Measurements from ENCODE around the gene ARHGAP32.

ARHGAP32 gene

GRCh38 chr11:129093283-129093682, 98.8 kb downstream of the ARHGAP32 start:
- no peak overlapping the region for H3K4me3 ChIP-seq (ENCODE audit: low read length)
- H3K9me3 ChIP-seq (ENCODE audit: control insufficient read depth, low read length), result no peaks in the 10 kb centered on the region
- H3K9ac ChIP-seq (ENCODE audit: low read length), result no peak overlapping the region
- peaks cover 5% of the 10 kb centered on the region for H3K4me1 ChIP-seq (ENCODE audit: control insufficient read depth, insufficient read depth, low read length)
- H3K36me3 ChIP-seq (ENCODE audit: control insufficient read depth, insufficient read depth, low read length), result no peaks in the 10 kb centered on the region
- no peaks in the 10 kb centered on the region for H3K27me3 ChIP-seq (ENCODE audit: control insufficient read depth, insufficient read depth, low read length)

GRCh38 chr11:129090056-129090455, 102.1 kb downstream of the ARHGAP32 start:
- Histone ChIP-seq H3K27me3 (ENCODE audit: control insufficient read depth, insufficient read depth, low read length) (no peaks in the 10 kb centered on the region), H3K9me3 (ENCODE audit: control insufficient read depth, low read length) (no peaks in the 10 kb centered on the region), H3K9ac (ENCODE audit: low read length) (no peak overlapping the region), H3K4me3 (ENCODE audit: low read length) (no peak overlapping the region), H3K4me1 (ENCODE audit: control insufficient read depth, insufficient read depth, low read length) (peaks cover 5% of the 10 kb centered on the region), H3K36me3 (ENCODE audit: control insufficient read depth, insufficient read depth, low read length) (no peaks in the 10 kb centered on the region)

- no peak overlapping the region for H3K9ac ChIP-seq (ENCODE audit: low read length)
- peaks cover 5% of the 10 kb centered on the region for H3K4me1 ChIP-seq (ENCODE audit: control insufficient read depth, insufficient read depth, low read length)
- no peaks in the 10 kb centered on the region for H3K27me3 ChIP-seq (ENCODE audit: control insufficient read depth, insufficient read depth, low read length)
- no peaks in the 10 kb centered on the region for H3K36me3 ChIP-seq (ENCODE audit: control insufficient read depth, insufficient read depth, low read length)
- no peak overlapping the region for H3K4me3 ChIP-seq (ENCODE audit: low read length)
- H3K9me3 ChIP-seq (ENCODE audit: control insufficient read depth, low read length), result no peaks in the 10 kb centered on the region
Observed at GRCh38 chr11:129089279-129089678, 102.8 kb downstream of the ARHGAP32 start.

- Histone ChIP-seq H3K27me3 (ENCODE audit: control insufficient read depth, insufficient read depth, low read length) (no peaks in the 10 kb centered on the region), H3K36me3 (ENCODE audit: control insufficient read depth, insufficient read depth, low read length) (no peaks in the 10 kb centered on the region), H3K4me1 (ENCODE audit: control insufficient read depth, insufficient read depth, low read length) (peaks cover 5% of the 10 kb centered on the region), H3K4me3 (ENCODE audit: low read length) (no peak overlapping the region), H3K9ac (ENCODE audit: low read length) (no peak overlapping the region), H3K9me3 (ENCODE audit: control insufficient read depth, low read length) (no peaks in the 10 kb centered on the region)
Observed at GRCh38 chr11:129086976-129087375, 105.1 kb downstream of the ARHGAP32 start.

- no peak overlapping the region for H3K4me3 ChIP-seq (ENCODE audit: low read length)
- no peaks in the 10 kb centered on the region for H3K27me3 ChIP-seq (ENCODE audit: control insufficient read depth, insufficient read depth, low read length)
- H3K9me3 ChIP-seq (ENCODE audit: control insufficient read depth, low read length), result no peaks in the 10 kb centered on the region
- no peaks in the 10 kb centered on the region for H3K4me1 ChIP-seq (ENCODE audit: control insufficient read depth, insufficient read depth, low read length)
- no peak overlapping the region for H3K9ac ChIP-seq (ENCODE audit: low read length)
- no peaks in the 10 kb centered on the region for H3K36me3 ChIP-seq (ENCODE audit: control insufficient read depth, insufficient read depth, low read length)
Observed at GRCh38 chr11:129077191-129077590, 114.9 kb downstream of the ARHGAP32 start.

GRCh38 chr11:129075757-129076156, 116.4 kb downstream of the ARHGAP32 start:
- Histone ChIP-seq H3K27me3 (ENCODE audit: control insufficient read depth, insufficient read depth, low read length) (no peaks in the 10 kb centered on the region), H3K9ac (ENCODE audit: low read length) (no peak overlapping the region), H3K36me3 (ENCODE audit: control insufficient read depth, insufficient read depth, low read length) (no peaks in the 10 kb centered on the region), H3K4me1 (ENCODE audit: control insufficient read depth, insufficient read depth, low read length) (no peaks in the 10 kb centered on the region), H3K4me3 (ENCODE audit: low read length) (no peak overlapping the region), H3K9me3 (ENCODE audit: control insufficient read depth, low read length) (no peaks in the 10 kb centered on the region)

GRCh38 chr11:129067454-129067853, 124.7 kb downstream of the ARHGAP32 start:
- Histone ChIP-seq H3K27me3 (ENCODE audit: control insufficient read depth, insufficient read depth, low read length) (no peaks in the 10 kb centered on the region), H3K36me3 (ENCODE audit: control insufficient read depth, insufficient read depth, low read length) (no peaks in the 10 kb centered on the region), H3K9ac (ENCODE audit: low read length) (no peak overlapping the region), H3K9me3 (ENCODE audit: control insufficient read depth, low read length) (no peaks in the 10 kb centered on the region), H3K4me1 (ENCODE audit: control insufficient read depth, insufficient read depth, low read length) (no peaks in the 10 kb centered on the region), H3K4me3 (ENCODE audit: low read length) (no peak overlapping the region)

GRCh38 chr11:129066229-129066628, 125.9 kb downstream of the ARHGAP32 start:
- Histone ChIP-seq H3K9me3 (ENCODE audit: control insufficient read depth, low read length) (no peaks in the 10 kb centered on the region), H3K4me3 (ENCODE audit: low read length) (no peak overlapping the region), H3K36me3 (ENCODE audit: control insufficient read depth, insufficient read depth, low read length) (no peaks in the 10 kb centered on the region), H3K27me3 (ENCODE audit: control insufficient read depth, insufficient read depth, low read length) (no peaks in the 10 kb centered on the region), H3K4me1 (ENCODE audit: control insufficient read depth, insufficient read depth, low read length) (no peaks in the 10 kb centered on the region), H3K9ac (ENCODE audit: low read length) (no peak overlapping the region)

- no peak overlapping the region for H3K9ac ChIP-seq (ENCODE audit: low read length)
- no peaks in the 10 kb centered on the region for H3K36me3 ChIP-seq (ENCODE audit: control insufficient read depth, insufficient read depth, low read length)
- H3K4me3 ChIP-seq (ENCODE audit: low read length), result no peak overlapping the region
- H3K27me3 ChIP-seq (ENCODE audit: control insufficient read depth, insufficient read depth, low read length), result no peaks in the 10 kb centered on the region
- no peaks in the 10 kb centered on the region for H3K4me1 ChIP-seq (ENCODE audit: control insufficient read depth, insufficient read depth, low read length)
- no peaks in the 10 kb centered on the region for H3K9me3 ChIP-seq (ENCODE audit: control insufficient read depth, low read length)
Observed at GRCh38 chr11:129063118-129063517, 129.0 kb downstream of the ARHGAP32 start.

- H3K27me3 ChIP-seq (ENCODE audit: control insufficient read depth, insufficient read depth, low read length), result no peaks in the 10 kb centered on the region
- H3K9ac ChIP-seq (ENCODE audit: low read length), result no peak overlapping the region
- H3K9me3 ChIP-seq (ENCODE audit: control insufficient read depth, low read length), result no peaks in the 10 kb centered on the region
- H3K4me1 ChIP-seq (ENCODE audit: control insufficient read depth, insufficient read depth, low read length), result no peaks in the 10 kb centered on the region
- no peaks in the 10 kb centered on the region for H3K36me3 ChIP-seq (ENCODE audit: control insufficient read depth, insufficient read depth, low read length)
- no peak overlapping the region for H3K4me3 ChIP-seq (ENCODE audit: low read length)
Observed at GRCh38 chr11:129061492-129062230, 130.5 kb downstream of the ARHGAP32 start.

- Histone ChIP-seq H3K9ac (ENCODE audit: low read length) (no peak overlapping the region), H3K36me3 (ENCODE audit: control insufficient read depth, insufficient read depth, low read length) (no peaks in the 10 kb centered on the region), H3K9me3 (ENCODE audit: control insufficient read depth, low read length) (no peaks in the 10 kb centered on the region), H3K4me1 (ENCODE audit: control insufficient read depth, insufficient read depth, low read length) (no peaks in the 10 kb centered on the region), H3K27me3 (ENCODE audit: control insufficient read depth, insufficient read depth, low read length) (no peaks in the 10 kb centered on the region), H3K4me3 (ENCODE audit: low read length) (no peak overlapping the region)
Observed at GRCh38 chr11:129056916-129057315, 135.2 kb downstream of the ARHGAP32 start.

GRCh38 chr11:129055196-129055595, 136.9 kb downstream of the ARHGAP32 start:
- H3K4me3 ChIP-seq (ENCODE audit: low read length), result no peak overlapping the region
- no peak overlapping the region for H3K9ac ChIP-seq (ENCODE audit: low read length)
- no peaks in the 10 kb centered on the region for H3K4me1 ChIP-seq (ENCODE audit: control insufficient read depth, insufficient read depth, low read length)
- no peaks in the 10 kb centered on the region for H3K27me3 ChIP-seq (ENCODE audit: control insufficient read depth, insufficient read depth, low read length)
- H3K36me3 ChIP-seq (ENCODE audit: control insufficient read depth, insufficient read depth, low read length), result no peaks in the 10 kb centered on the region
- no peaks in the 10 kb centered on the region for H3K9me3 ChIP-seq (ENCODE audit: control insufficient read depth, low read length)

GRCh38 chr11:129048911-129049310, 143.2 kb downstream of the ARHGAP32 start:
- H3K9ac ChIP-seq (ENCODE audit: low read length), result no peak overlapping the region
- no peaks in the 10 kb centered on the region for H3K9me3 ChIP-seq (ENCODE audit: control insufficient read depth, low read length)
- H3K4me1 ChIP-seq (ENCODE audit: control insufficient read depth, insufficient read depth, low read length), result no peaks in the 10 kb centered on the region
- no peaks in the 10 kb centered on the region for H3K27me3 ChIP-seq (ENCODE audit: control insufficient read depth, insufficient read depth, low read length)
- no peaks in the 10 kb centered on the region for H3K36me3 ChIP-seq (ENCODE audit: control insufficient read depth, insufficient read depth, low read length)
- H3K4me3 ChIP-seq (ENCODE audit: low read length), result no peak overlapping the region
